Measurements from ENCODE around the gene PON2. TPM values are rescaled to one million over a fixed set of nuclear protein-coding genes. Genes with fewer than 3 reads are reported as not detected.

The PON2 gene
- total and polyA plus RNA-seq, 2 of the 13 experiments (the other 11 are each of a cell fraction or from before 2014, with no cell fraction given), result 202 to 217 TPM

- H3K4me1 ChIP-seq (ENCODE audit: insufficient read depth, low read length), result peaks cover 35% of the 10 kb centered on the region
- no peak for ATAC-seq
- BruUV-seq (replicated peaks), result no TSS peak
- no peak for TF ChIP-seq ZNF816 (CRISPR knock-in tag; IDR thresholded peaks at IDR 0.05; ENCODE audit: borderline replicate concordance)
- no peak for TF ChIP-seq NBN (conservative IDR thresholded peaks at IDR 0.05)
- TF ChIP-seq RXRA (CRISPR knock-in tag; IDR thresholded peaks at IDR 0.05), result no peak
- no peak for TF ChIP-seq MEIS2 (CRISPR knock-in tag; IDR thresholded peaks at IDR 0.05)
- TF ChIP-seq THAP9 (CRISPR knock-in tag; IDR thresholded peaks at IDR 0.05; ENCODE audit: borderline replicate concordance), result no peak
- TF ChIP-seq NFIC (IDR thresholded peaks at IDR 0.05; ENCODE audit: low read length), result no peak
- TF ChIP-seq ATF1 (CRISPR knock-in tag; IDR thresholded peaks at IDR 0.05), result no peak
- no peak for TF ChIP-seq ZMYM2 (CRISPR knock-in tag; IDR thresholded peaks at IDR 0.05)
- TF ChIP-seq THYN1 (CRISPR knock-in tag; IDR thresholded peaks at IDR 0.05; ENCODE audit: borderline replicate concordance, low read depth), result no peak
- TF ChIP-seq GTF3A (CRISPR knock-in tag; conservative IDR thresholded peaks at IDR 0.05), result no peak
- TF ChIP-seq ZNF788 (CRISPR knock-in tag; IDR thresholded peaks at IDR 0.05; ENCODE audit: borderline replicate concordance), result no peak
- TF ChIP-seq SRSF9 (IDR thresholded peaks at IDR 0.05; ENCODE audit: borderline replicate concordance, insufficient read depth, low read depth, low read length, poor library complexity, severe bottlenecking), result no peak
- TF ChIP-seq SMC3 (IDR thresholded peaks at IDR 0.05; ENCODE audit: low read length), result no peak
- no peak for TF ChIP-seq TBX3 (IDR thresholded peaks at IDR 0.05; ENCODE audit: borderline replicate concordance)
- no peak for TF ChIP-seq THAP11 (CRISPR knock-in tag; IDR thresholded peaks at IDR 0.05)
- no peak for TF ChIP-seq HMGXB3 (CRISPR knock-in tag; IDR thresholded peaks at IDR 0.05; ENCODE audit: borderline replicate concordance)
- TF ChIP-seq ZNF253 (CRISPR knock-in tag; IDR thresholded peaks at IDR 0.05; ENCODE audit: borderline replicate concordance), result no peak
- no peak for TF ChIP-seq ESRRA (CRISPR knock-in tag; IDR thresholded peaks at IDR 0.05; ENCODE audit: low read depth)
Measured at GRCh38 chr7:95471071-95471470, 36.2 kb upstream of the PON2 start.

More at GRCh38 chr7:95471071-95471470, 36.2 kb upstream of the PON2 start:
- intact Hi-C loops (cut with micrococcal nuclease; ENCODE audit: unreplicated experiment) (loop anchor here (2.0 kb wide), 1 partner anchor 30 kb away; no protein-coding TSS in a partner anchor), in situ Hi-C loops (cut with HindIII; ENCODE audit: extremely low pct_ligation_motif_present, low pct_unique_long_range_greater_than_20kb) (no loop called here)
- peak overlapping the region; percentile 30 for H3K27ac ChIP-seq (ENCODE audit: extremely low read length, insufficient read depth, low read length)
- DNase-seq (ENCODE audit: low spot score) (no peak), FAIRE-seq (no peak)
- H3K9ac ChIP-seq (ENCODE audit: insufficient read depth, low read depth, low read length), result no peak overlapping the region
- no peaks in the 10 kb centered on the region for H3K79me2 ChIP-seq (ENCODE audit: insufficient read depth, low read length)
- no peaks in the 10 kb centered on the region for H3K27me3 ChIP-seq (ENCODE audit: control insufficient read depth in 1 of 2, insufficient read depth in 2 of 2, low read length in 2 of 2)
- ChIA-PET CTCF (ENCODE audit: low intra/inter-chr PET ratio, low total read pairs) (no interaction called here), POLR2A (interaction anchor here (1.3 to 1.7 kb wide), 3 partner anchors 30 to 39 kb away, joined by 3 to 7 read pairs (median 3); partner anchors contain the start of gene PON2)
- H4K20me1 ChIP-seq (ENCODE audit: insufficient read depth, low read length), result no peaks in the 10 kb centered on the region
- no peak overlapping the region for H2AFZ ChIP-seq (ENCODE audit: low read length)
- H3K9me3 ChIP-seq (ENCODE audit: low read length), result no peaks in the 10 kb centered on the region
- no peak overlapping the region for H3K4me2 ChIP-seq (ENCODE audit: low read depth, low read length)
- H3K36me3 ChIP-seq (replicated peaks in 1 of 2; ENCODE audit: control insufficient read depth in 1 of 2, insufficient read depth in 2 of 2, low read length in 2 of 2), result no peaks in the 10 kb centered on the region
- H3K4me3 ChIP-seq (replicated peaks in 1 of 3; ENCODE audit: insufficient read depth in 1 of 3, low read depth in 2 of 3, low read length in 3 of 3), result no peak overlapping the region; a peak in 1 of 6 replicates
- 97% methylated on average over 3 of the region's 3 CpGs for WGBS (ENCODE audit: low lambda C conversion rate)

Measured in HepG2 (cell line).